ENCODE measurements around the gene STAB2. TPM values are rescaled to one million over a fixed set of nuclear protein-coding genes. Genes with fewer than 3 reads are reported as not detected.

Gene STAB2
- polyA plus RNA-seq, 1 of the 3 experiments (the other 2 are of a cell fraction): not detected

DNA sequence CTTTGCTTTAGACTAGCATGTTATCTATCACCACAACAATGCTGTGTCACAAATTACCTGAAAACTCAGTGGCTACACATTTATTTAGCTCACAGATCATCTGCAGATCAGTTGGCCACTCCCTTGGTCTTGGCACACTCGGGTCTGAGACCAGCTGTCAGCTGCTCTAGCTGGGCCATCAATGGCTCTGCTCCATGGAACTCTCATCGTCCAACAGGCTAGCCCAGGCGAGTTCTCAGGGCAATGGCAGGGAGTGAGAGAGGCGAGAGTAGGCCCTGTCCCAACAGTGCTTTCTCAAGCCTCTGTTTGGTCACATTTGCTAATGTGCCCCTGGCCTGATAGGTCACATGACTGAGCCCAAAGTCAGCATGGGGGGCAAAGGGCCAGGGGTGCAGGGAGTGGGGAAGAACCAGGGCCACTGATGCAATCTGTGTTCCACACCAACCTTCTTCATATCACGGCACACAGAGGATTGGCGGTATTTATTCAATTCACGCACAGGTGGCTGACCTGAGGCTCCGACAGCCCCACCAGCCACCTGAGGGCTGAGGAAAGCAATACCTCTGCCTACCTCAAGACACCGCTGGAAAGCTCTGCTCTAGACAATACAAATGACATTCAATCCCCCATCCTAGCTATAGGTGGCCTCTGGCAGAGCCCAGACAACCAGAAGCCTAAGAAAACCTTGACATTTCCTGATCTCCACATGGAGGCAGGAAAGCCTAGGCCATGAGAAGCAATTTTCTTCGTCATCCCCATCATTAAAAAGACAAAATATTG lies 171.4 kb downstream of the STAB2 start (continued):
- TF ChIP-seq, protein P1, sequence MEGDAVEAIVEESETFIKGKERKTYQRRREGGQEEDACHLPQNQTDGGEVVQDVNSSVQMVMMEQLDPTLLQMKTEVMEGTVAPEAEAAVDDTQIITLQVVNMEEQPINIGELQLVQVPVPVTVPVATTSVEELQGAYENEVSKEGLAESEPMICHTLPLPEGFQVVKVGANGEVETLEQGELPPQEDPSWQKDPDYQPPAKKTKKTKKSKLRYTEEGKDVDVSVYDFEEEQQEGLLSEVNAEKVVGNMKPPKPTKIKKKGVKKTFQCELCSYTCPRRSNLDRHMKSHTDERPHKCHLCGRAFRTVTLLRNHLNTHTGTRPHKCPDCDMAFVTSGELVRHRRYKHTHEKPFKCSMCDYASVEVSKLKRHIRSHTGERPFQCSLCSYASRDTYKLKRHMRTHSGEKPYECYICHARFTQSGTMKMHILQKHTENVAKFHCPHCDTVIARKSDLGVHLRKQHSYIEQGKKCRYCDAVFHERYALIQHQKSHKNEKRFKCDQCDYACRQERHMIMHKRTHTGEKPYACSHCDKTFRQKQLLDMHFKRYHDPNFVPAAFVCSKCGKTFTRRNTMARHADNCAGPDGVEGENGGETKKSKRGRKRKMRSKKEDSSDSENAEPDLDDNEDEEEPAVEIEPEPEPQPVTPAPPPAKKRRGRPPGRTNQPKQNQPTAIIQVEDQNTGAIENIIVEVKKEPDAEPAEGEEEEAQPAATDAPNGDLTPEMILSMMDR (IDR thresholded peaks at IDR 0.05): no peak
- TF ChIP-seq RXRA (IDR thresholded peaks at IDR 0.05; ENCODE audit: borderline replicate concordance, low read depth) (no peak), FOSL2 (IDR thresholded peaks at IDR 0.05; ENCODE audit: borderline replicate concordance, low read depth) (no peak), ELF1 (IDR thresholded peaks at IDR 0.05) (no peak)
- TF ChIP-seq, protein P2, sequence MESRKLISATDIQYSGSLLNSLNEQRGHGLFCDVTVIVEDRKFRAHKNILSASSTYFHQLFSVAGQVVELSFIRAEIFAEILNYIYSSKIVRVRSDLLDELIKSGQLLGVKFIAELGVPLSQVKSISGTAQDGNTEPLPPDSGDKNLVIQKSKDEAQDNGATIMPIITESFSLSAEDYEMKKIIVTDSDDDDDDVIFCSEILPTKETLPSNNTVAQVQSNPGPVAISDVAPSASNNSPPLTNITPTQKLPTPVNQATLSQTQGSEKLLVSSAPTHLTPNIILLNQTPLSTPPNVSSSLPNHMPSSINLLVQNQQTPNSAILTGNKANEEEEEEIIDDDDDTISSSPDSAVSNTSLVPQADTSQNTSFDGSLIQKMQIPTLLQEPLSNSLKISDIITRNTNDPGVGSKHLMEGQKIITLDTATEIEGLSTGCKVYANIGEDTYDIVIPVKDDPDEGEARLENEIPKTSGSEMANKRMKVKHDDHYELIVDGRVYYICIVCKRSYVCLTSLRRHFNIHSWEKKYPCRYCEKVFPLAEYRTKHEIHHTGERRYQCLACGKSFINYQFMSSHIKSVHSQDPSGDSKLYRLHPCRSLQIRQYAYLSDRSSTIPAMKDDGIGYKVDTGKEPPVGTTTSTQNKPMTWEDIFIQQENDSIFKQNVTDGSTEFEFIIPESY (IDR thresholded peaks at IDR 0.05; ENCODE audit: borderline replicate concordance, low read depth): no peak

DNA sequence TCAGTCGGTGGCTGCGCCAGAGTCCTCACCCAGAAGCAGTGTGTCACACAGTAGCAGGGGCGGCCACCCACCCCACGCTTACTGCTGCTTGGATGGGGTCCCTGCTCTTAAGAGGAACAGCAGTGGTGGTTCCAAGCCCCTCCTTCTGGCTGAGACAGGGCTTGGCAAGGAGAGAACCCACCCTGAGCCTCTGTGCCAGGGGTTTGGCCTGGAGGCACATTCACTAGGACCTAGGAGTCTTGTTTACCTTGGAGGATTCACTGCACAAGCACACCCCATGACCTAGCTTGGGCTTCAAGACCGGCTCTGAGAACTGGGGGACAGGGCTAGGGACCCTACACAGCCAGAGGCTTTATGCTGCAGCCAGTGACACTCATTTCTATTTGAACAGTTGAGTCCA lies 175.4 kb downstream of the STAB2 start:
- Histone ChIP-seq H3K4me3 (ENCODE audit: low read depth in 2 of 2, low read length in 1 of 2) (no peak overlapping the region), H3K27ac (ENCODE audit: low read depth in 2 of 2, low read length in 1 of 2) (no peak overlapping the region), H4K20me1 (ENCODE audit: insufficient read depth) (no peaks in the 10 kb centered on the region), H2AFZ (ENCODE audit: low read depth) (no peak overlapping the region), H3K9me3 (no peaks in the 10 kb centered on the region), H3K4me1 (ENCODE audit: control insufficient read depth in 1 of 2, insufficient read depth in 2 of 2, low read depth in 1 of 2, low read length in 1 of 2) (no peaks in the 10 kb centered on the region), H3K36me3 (replicated peaks in 1 of 2; ENCODE audit: control insufficient read depth in 1 of 2, insufficient read depth in 2 of 2, low read length in 1 of 2) (peaks cover 14 to 20% of the 10 kb centered on the region in 2 experiments), H3K9me2 (no peaks in the 10 kb centered on the region), H3K79me2 (ENCODE audit: insufficient read depth) (no peaks in the 10 kb centered on the region), H3K4me2 (no peak overlapping the region), H3K9ac (no peak overlapping the region), H3K27me3 (ENCODE audit: insufficient read depth) (no peaks in the 10 kb centered on the region), H3F3A (replicated peaks; ENCODE audit: insufficient read depth) (no peaks in the 10 kb centered on the region)
- 90% methylated on average over 2 of the region's 5 CpGs for WGBS (ENCODE audit: low lambda C conversion rate)
- ChIA-PET CTCF (no interaction called here), POLR2A (no interaction called here)
- no peak for DNase-seq
- no peak for TF ChIP-seq RCOR1 (IDR thresholded peaks at IDR 0.05; ENCODE audit: low read length)
- TF ChIP-seq POLR2AphosphoS5 (IDR thresholded peaks at IDR 0.05; ENCODE audit: low read depth, low read length): no peak
- TF ChIP-seq, protein P3, sequence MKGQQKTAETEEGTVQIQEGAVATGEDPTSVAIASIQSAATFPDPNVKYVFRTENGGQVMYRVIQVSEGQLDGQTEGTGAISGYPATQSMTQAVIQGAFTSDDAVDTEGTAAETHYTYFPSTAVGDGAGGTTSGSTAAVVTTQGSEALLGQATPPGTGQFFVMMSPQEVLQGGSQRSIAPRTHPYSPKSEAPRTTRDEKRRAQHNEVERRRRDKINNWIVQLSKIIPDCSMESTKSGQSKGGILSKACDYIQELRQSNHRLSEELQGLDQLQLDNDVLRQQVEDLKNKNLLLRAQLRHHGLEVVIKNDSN (IDR thresholded peaks at IDR 0.05; ENCODE audit: borderline replicate concordance, low read depth): no peak
- no peak for TF ChIP-seq MXI1 (IDR thresholded peaks at IDR 0.05; ENCODE audit: low read depth, low read length)
- no peak for TF ChIP-seq JUND (IDR thresholded peaks at IDR 0.05)
- TF ChIP-seq, protein P2 (IDR thresholded peaks at IDR 0.05; ENCODE audit: borderline replicate concordance, low read depth): no peak
- no peak for TF ChIP-seq EZH2phosphoT487 (IDR thresholded peaks at IDR 0.05; ENCODE audit: borderline replicate concordance, low read depth)
- TF ChIP-seq, protein P4, sequence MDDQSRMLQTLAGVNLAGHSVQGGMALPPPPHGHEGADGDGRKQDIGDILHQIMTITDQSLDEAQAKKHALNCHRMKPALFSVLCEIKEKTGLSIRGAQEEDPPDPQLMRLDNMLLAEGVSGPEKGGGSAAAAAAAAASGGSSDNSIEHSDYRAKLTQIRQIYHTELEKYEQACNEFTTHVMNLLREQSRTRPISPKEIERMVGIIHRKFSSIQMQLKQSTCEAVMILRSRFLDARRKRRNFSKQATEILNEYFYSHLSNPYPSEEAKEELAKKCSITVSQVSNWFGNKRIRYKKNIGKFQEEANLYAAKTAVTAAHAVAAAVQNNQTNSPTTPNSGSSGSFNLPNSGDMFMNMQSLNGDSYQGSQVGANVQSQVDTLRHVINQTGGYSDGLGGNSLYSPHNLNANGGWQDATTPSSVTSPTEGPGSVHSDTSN (IDR thresholded peaks at IDR 0.05): no peak
- no peak for TF ChIP-seq TCF12 (IDR thresholded peaks at IDR 0.05)
- no peak for TF ChIP-seq FOXM1 (IDR thresholded peaks at IDR 0.05; ENCODE audit: low read depth)
- TF ChIP-seq SIN3A (IDR thresholded peaks at IDR 0.05; ENCODE audit: borderline replicate concordance, low read depth, low read length): no peak
- TF ChIP-seq, protein P1 (IDR thresholded peaks at IDR 0.05): no peak
- TF ChIP-seq, protein P5, sequence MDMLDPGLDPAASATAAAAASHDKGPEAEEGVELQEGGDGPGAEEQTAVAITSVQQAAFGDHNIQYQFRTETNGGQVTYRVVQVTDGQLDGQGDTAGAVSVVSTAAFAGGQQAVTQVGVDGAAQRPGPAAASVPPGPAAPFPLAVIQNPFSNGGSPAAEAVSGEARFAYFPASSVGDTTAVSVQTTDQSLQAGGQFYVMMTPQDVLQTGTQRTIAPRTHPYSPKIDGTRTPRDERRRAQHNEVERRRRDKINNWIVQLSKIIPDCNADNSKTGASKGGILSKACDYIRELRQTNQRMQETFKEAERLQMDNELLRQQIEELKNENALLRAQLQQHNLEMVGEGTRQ (IDR thresholded peaks at IDR 0.05; ENCODE audit: borderline replicate concordance, low read depth, low read length): no peak
- no peak for TF ChIP-seq NFIC (IDR thresholded peaks at IDR 0.05; ENCODE audit: borderline replicate concordance)

All from SK-N-SH (cell line).